Measurements from ENCODE around the gene TANC1. TPM values are rescaled to one million over a fixed set of nuclear protein-coding genes. Genes with fewer than 3 reads are reported as not detected.

TANC1 gene
- total RNA-seq, 1 experiment from 2014 or later = 2.5 TPM

DNA sequence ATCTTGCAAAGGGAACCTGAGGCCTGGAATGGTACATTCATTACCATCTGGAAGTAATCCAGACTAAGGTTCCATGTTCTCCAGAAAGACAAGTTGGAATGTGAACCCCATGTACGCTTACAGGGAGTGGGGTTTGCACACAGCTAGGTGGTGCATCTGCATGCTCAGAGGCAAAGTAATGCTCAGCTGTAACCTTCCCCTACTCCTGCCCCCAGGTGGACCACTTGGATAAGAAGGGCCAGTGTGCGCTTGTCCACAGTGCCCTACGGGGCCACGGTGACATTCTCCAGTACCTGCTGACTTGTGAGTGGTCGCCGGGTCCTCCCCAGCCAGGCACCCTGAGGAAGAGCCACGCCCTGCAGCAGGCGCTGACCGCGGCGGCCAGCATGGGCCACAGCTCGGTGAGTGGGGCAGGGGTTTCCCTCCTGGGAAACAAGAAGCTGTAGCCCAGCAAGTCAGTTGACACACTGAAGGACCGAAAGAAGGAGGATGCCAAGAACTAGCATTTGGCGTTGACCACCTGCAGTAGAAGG is 228.0 kb downstream of the TANC1 start:
- no peak overlapping the region for H2BK120ac ChIP-seq (ENCODE audit: low read depth, low read length, poor library complexity, severe bottlenecking)
- no peaks in the 10 kb centered on the region; the same call in 1 of the 2 replicates for H3K27me3 Mint-ChIP-seq (ENCODE audit: low read depth)
- H3K4me1 ChIP-seq (ENCODE audit: insufficient read depth, low read length) = no peaks in the 10 kb centered on the region
- no peak for DNase-seq
- no peaks in the 10 kb centered on the region for H3K27me3 ChIP-seq (ENCODE audit: insufficient read depth, low read length)
- H3K27ac Mint-ChIP-seq = no peak overlapping the region
- H3K56ac ChIP-seq (ENCODE audit: insufficient read length, low read depth, low read length) = no peak overlapping the region
- H2BK12ac ChIP-seq (ENCODE audit: insufficient read length, low read depth, low read length) = no peak overlapping the region
- peaks cover 0 to 4% of the 10 kb centered on the region in 2 experiments; a peak in 2 of 4 replicates for H3K4me1 Mint-ChIP-seq
- H3K9me3 ChIP-seq (ENCODE audit: control insufficient read depth, low read depth, low read length) = no peaks in the 10 kb centered on the region
- H3K27ac ChIP-seq (ENCODE audit: insufficient read length, low read depth, low read length) = no peak overlapping the region
- no peak overlapping the region for H2BK20ac ChIP-seq (ENCODE audit: low read depth, low read length, poor library complexity, severe bottlenecking)
- H2BK5ac ChIP-seq (ENCODE audit: insufficient read length, low read length) = no peak overlapping the region
- WGBS (ENCODE audit: extremely low coverage, insufficient read length, low lambda C conversion rate) = no CpG with 5 or more reads among the region's 14 CpGs
- H3K4me3 Mint-ChIP-seq = no peak overlapping the region
- H3K4me2 ChIP-seq (ENCODE audit: insufficient read depth, insufficient read length, low read length) = no peak overlapping the region
- no peak overlapping the region for H3K23ac ChIP-seq (ENCODE audit: insufficient read length, low read depth, low read length)
- no peak overlapping the region for H4K8ac ChIP-seq (replicated peaks; ENCODE audit: insufficient read length, low read depth, low read length)
- no peak overlapping the region for H2BK15ac ChIP-seq (ENCODE audit: low read depth, low read length)
- H3K23me2 ChIP-seq (ENCODE audit: insufficient read length, low read depth, low read length, poor library complexity, severe bottlenecking) = no peaks in the 10 kb centered on the region
- H3K79me1 ChIP-seq (ENCODE audit: insufficient read depth, low read depth, low read length, poor library complexity, severe bottlenecking) = no peaks in the 10 kb centered on the region
- no peak overlapping the region for H3K4ac ChIP-seq (ENCODE audit: low read depth, low read length)
- H4K91ac ChIP-seq (ENCODE audit: insufficient read length, low read depth, low read length) = no peak overlapping the region
- no peak overlapping the region for H2AFZ ChIP-seq (ENCODE audit: low read length)
- TF ChIP-seq, protein P1, sequence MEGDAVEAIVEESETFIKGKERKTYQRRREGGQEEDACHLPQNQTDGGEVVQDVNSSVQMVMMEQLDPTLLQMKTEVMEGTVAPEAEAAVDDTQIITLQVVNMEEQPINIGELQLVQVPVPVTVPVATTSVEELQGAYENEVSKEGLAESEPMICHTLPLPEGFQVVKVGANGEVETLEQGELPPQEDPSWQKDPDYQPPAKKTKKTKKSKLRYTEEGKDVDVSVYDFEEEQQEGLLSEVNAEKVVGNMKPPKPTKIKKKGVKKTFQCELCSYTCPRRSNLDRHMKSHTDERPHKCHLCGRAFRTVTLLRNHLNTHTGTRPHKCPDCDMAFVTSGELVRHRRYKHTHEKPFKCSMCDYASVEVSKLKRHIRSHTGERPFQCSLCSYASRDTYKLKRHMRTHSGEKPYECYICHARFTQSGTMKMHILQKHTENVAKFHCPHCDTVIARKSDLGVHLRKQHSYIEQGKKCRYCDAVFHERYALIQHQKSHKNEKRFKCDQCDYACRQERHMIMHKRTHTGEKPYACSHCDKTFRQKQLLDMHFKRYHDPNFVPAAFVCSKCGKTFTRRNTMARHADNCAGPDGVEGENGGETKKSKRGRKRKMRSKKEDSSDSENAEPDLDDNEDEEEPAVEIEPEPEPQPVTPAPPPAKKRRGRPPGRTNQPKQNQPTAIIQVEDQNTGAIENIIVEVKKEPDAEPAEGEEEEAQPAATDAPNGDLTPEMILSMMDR (conservative IDR thresholded peaks at IDR 0.05) = no peak
- H3K18ac ChIP-seq (ENCODE audit: insufficient read length, low read depth, low read length) = no peak overlapping the region
- H3K9ac ChIP-seq (ENCODE audit: extremely low read depth, insufficient read length, low read length) = no peak overlapping the region
- no peaks in the 10 kb centered on the region for H4K20me1 ChIP-seq (ENCODE audit: control insufficient read depth, insufficient read depth, insufficient read length)
- no peak overlapping the region for H4K5ac ChIP-seq (ENCODE audit: insufficient read length, low read depth, low read length)
- H3T11ph ChIP-seq (ENCODE audit: low read length) = no peak overlapping the region
- 0 out of 7 replicates have a peak, but pooled peaks cover 0 to 2% (median 0%) of the 10 kb centered on the region in 3 experiments for H3K36me3 Mint-ChIP-seq (ENCODE audit: insufficient read depth in 1 of 3, low read depth in 3 of 3)
- H3K14ac ChIP-seq (ENCODE audit: insufficient read depth, low read length) = no peak overlapping the region
- H3K79me2 ChIP-seq (ENCODE audit: insufficient read depth, low read length) = no peaks in the 10 kb centered on the region
- H3K9me3 Mint-ChIP-seq = no peaks in the 10 kb centered on the region
- H2AK5ac ChIP-seq (ENCODE audit: insufficient read length, low read length) = no peak overlapping the region
